Activated CD8-positive, alpha-beta memory T cell treated with anti-CD3 and anti-CD28 coated beads for 4 hours (primary cell): ENCODE results near the gene SCG3.

Source experiments
- DNase-seq, 2 donors: peaks; one replicate each; pipeline ENCODE4 v3.0.0-alpha.2; 2020; ENCODE audit warnings: low read depth in 2 of 2

The SCG3 gene

DNA sequence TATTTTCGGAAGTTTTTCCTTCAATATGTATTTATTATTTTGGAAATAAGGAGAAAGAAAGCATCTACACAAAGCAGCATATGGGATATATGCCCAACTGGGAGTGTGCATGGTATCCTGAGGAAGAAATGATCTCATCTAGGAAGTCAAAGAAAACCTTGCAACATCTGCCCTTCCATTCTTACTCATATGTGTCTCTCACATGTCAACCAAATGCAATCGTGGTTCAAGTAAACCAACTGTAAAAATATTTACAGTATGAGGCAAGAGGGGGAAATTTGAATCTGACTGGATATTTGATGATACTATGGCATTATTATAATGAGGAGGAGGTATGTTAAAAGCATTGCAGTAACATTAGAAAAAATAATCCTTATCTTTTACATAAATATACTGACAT lies 3.2 kb upstream of the SCG3 start:
- DNase-seq, result no peak

DNA sequence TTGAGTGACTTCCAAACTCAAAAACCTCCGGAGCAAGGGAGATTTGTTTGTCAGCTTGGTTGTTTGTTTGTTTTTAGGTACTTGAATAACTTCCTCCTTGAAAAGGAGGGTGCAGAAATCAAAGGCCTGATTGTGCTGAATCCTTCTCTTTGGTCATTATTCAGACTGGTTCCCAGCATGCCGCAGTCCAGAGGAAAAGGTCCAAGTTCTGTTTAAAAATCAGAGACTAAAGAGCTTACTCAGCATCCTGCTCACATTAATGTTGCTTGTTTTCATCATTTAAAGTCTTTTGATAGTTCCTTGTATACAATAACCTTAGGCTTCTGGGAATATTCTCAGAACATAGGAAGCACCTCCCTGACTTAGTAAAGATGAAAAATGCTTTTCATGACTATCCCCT lies 982 bp upstream of the SCG3 start:
- no peak for DNase-seq

DNA sequence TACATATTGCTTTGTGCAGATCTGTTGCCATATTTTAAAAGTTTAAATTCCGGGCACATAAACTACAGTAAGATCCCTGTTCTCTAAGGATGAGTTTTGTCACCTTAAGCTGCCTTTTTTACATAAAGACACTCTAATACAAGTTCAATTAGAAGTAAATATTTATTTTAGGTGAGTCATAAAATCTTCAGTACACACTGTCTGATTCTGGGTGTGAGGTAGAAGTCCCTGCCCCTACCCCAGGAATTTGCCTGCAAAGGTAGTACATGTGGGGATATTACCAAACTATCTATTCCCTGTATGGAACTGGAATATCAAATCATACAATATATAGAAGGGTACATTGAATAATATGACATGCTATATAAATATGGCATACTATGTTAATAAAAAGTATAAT lies 6.3 kb downstream of the SCG3 start:
- no peak for DNase-seq

- no peak for DNase-seq
These were observed 7.6 kb downstream of the SCG3 start for GRCh38 chr15:51688863-51689262.

- DNase-seq, result no peak
These were observed 10.9 kb downstream of the SCG3 start for GRCh38 chr15:51692154-51692553.

DNA sequence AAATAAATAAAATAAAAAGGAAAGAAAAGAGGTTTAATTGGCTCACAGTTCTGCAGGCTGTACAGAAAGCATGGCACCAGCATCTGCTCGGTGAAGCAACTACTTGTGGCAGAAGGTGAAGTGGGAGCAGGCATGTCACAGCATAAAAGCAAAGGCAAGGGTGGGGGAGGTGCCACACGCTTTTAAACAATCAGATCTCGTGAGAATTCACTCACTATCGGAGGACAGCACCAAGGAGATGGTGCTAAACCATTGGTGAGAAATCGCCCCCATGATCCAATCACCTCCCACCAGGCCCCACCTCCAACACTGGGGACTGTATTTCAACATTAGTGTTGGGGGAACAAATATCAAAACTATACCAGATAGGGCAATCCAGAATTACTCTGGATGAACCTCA lies 15.3 kb downstream of the SCG3 start:
- no peak for DNase-seq

DNA sequence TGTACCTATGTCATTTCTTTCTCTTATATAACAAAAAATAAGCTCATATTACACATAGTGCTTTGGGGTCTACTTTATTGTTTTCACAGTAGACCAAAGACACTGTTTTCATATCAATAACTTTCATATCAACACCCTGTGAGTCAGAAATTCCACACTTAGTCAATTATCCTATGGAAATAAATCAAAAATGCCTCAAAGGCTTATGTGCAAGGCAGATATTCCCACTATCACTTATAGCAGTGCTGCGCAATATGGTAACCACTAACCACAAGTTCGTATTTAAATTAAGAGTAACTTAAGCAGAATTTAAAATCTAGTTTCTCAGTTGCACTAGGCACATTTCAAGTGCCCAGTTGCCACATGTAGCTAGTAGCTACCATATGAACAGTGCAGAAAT lies 15.9 kb downstream of the SCG3 start:
- DNase-seq, result no peak

- DNase-seq, result no peak
These were observed 18.1 kb downstream of the SCG3 start for GRCh38 chr15:51699373-51699772.

- DNase-seq, result no peak
These were observed 21.4 kb downstream of the SCG3 start for GRCh38 chr15:51702710-51703109.

GRCh38 chr15:51706291-51706690 lies 25.0 kb downstream of the SCG3 start:
- no peak for DNase-seq

GRCh38 chr15:51706926-51707608 lies 25.8 kb downstream of the SCG3 start:
- DNase-seq, result no peak

GRCh38 chr15:51708013-51708412 lies 26.7 kb downstream of the SCG3 start:
- no peak for DNase-seq

DNA sequence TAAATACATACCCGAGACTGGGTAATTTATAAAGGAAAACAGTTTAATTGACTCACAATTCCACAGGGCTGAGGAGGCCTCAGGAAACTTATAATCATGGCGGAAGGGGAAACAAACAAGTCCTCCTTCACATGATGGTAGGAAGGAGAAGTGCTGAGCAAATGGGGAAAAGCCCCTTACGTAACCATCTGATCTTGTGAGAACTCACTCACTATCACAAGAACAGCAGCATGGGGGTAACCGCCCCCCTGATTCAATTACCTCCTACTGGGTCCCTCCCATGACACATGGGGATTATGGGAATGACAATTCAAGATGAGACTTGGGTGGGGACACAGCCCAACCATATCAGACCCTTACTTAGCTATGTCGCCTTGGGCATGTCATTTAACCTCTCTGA lies 27.7 kb downstream of the SCG3 start:
- no peak for DNase-seq

GRCh38 chr15:51714162-51714561 lies 32.9 kb downstream of the SCG3 start:
- DNase-seq, result no peak

GRCh38 chr15:51714911-51715310 lies 33.6 kb downstream of the SCG3 start:
- no peak for DNase-seq

DNA sequence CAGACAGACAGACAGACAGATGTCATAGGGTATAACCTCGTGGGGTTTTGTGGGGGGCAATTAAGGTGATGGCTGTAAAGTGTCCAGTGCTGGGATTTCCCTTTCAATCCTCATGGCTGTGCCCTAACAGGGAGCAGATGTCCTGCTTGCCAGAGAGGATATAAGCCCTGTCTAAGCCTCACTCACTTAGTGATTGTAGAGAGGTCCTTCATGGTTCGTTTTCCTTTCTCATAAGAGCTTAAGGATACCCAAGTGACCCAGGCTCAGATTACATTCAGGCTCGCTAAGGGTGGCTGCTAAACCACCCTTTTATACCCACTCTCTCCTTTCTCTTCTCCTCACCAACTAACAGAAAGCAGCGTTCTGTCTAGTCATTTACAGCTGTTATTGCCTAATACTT lies 36.9 kb downstream of the SCG3 start:
- no peak for DNase-seq

- no peak for DNase-seq
These were observed 37.4 kb downstream of the SCG3 start for GRCh38 chr15:51718746-51719145.

- no peak for DNase-seq
These were observed 39.1 kb downstream of the SCG3 start for GRCh38 chr15:51720201-51720995.

- no peak for DNase-seq
These were observed 40.1 kb downstream of the SCG3 start for GRCh38 chr15:51721199-51721960.

DNA sequence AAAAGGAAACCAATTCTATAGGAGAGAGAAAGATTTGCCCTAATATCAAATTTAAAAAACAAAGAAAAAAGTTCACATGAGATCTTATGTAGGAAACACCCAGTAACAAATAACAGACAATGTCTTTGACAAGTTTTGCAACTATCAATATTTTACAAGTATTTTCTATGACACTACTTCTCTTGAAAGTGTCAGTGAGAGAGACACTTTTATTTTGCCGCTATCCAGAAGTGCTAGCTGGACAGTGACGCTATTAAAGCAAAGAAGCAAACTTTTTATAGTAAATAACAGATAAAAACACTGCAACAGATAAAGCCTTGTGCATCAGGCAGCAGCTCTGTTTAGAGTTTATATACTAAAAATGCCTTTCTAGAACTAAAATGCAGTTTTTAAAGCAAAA lies 42.9 kb downstream of the SCG3 start:
- no peak for DNase-seq

DNA sequence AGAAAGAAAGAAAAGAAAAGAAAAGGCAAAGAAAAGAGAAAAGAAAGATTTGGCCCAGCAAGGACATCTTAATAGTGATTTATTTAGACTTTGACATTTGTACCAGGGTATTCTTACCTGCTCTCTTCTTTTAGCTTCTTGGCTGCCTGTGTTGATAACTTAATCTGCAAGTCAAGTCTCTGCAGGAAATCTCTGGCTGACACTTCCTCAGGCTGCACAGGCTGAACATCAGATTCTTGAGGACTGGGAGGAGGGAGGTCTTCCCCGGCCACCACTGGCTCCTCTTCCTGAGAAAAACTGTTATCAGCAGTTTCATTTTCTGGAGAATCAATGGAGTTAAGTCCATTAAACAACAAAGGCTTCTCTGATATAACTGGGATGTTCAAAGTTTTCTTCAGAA lies 43.4 kb downstream of the SCG3 start:
- DNase-seq, result no peak

GRCh38 chr15:51726302-51727073 lies 45.2 kb downstream of the SCG3 start:
- DNase-seq, result peak in 1 of 2 donors; percentile 39
